HG03280 (cell line): Measurements from ENCODE around the gene LHX8.
"Not testable (repeated sequence)": the region's sequence is repeated elsewhere in the genome, so short reads cannot be mapped to it uniquely, and the experiment has no call there.

ENCODE experiments used
- ATAC-seq: cut with Tn5 transposase; IDR thresholded peaks from one replicate; pipeline ENCODE4 v1.9.1; 2021; ENCODE audit warnings: mild to moderate bottlenecking, moderate library complexity; ENCODE audit not compliant: unreplicated experiment

LHX8 gene

DNA sequence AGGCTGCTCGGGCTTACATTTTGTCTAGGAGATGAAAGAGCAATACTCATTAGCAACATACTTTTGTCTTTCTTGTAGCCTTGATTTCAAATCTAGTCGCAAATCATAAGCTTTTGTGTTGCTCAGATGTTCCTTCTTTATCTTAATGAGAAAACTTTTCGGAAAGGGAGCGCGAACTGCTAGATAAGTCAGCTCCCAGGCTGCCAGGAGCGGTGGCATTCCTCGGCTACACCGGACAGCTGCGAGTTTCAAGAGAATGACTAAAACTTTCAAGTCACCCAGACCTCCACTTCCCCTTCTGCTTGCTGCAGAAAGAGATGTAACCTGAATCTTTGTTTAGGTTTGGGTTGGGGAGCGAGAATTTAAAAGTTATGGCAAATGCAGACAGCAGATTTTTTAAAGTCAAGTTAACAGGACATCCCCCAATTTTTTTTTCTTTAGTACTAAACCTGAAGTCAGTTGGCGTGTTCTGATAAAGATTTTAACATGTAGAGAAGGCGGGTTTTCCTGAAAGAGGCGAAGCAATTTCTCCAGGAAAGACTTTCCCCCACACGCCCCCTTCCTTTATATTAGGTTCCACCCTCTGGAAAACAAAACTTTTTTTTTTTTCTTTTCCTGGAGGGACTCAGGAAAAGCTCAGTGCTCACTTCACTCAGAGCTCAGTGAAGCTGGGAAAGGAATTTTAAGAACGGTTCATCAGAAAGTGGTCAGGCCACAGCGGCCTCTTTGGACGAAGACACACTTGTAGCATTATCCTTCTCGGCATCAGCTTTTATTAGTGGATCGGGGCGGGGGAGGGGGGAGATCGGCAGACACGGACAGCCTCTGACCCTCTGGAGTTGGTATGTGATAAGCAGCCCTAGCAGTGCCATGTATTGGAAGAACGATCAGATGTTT is at the start of gene LHX8:
TSS of gene LHX8 (plus strand) at position 639 of the 897 bp plus-strand sequence. CDS start 2,227 bp downstream, outside the sequence.
- ATAC-seq = no peak

DNA sequence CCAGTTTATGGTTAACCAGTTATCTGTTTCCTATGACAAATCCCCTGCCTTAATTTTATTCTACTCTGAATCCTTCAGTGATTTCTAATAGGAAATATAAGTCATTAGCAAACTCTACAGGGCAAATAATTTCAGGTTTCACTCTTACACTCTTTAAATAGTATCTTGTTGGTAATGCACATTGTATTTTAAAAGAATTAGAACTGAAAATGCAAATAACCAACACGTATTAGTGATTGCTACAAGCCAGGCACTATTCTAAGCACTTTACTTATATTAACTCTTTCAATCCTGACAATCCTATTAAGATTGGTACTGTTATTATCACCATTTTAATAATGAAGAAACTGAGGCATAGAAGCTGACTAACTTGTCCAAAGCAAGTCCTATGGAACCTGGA is 48.3 kb upstream of the LHX8 start:
- no peak for ATAC-seq

DNA sequence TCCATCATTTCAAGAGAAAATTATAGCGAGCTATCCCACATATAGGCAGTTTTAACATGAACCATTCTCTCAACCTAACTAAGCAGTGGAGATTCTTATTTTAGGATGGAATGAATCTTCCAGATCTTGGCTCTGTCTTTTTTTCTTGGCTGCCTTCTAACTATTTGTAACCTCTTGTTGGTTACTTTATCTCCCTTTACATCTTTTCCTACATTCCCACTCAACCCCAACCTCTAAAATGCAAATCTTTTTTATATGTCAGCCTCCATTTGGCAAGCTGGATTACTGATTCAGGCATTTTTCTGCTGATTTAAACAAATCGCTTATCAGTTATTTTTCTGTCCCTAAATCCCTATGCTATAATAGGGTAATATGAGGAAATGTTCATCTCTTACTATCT is 46.9 kb upstream of the LHX8 start:
- ATAC-seq = no peak

DNA sequence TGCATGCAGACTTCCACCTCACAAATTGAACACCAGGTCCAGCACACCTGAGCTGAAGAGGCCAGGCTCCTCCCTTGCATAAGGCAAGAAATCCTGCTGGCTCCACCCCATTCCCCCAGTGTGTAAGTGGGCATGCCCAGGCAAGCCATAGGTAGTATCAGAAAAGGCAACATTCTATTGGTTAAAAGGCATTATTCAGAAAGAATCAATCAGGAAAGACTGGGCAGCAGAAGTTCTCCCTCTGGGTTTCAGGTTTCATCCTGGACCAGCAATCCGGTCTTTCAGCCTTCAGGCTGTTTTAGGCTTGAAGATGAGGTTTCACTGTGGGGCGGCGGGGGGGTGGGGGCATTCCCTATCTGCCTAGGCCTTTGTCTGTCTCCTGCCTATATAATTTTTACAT is 42.0 kb upstream of the LHX8 start:
- ATAC-seq = no peak

DNA sequence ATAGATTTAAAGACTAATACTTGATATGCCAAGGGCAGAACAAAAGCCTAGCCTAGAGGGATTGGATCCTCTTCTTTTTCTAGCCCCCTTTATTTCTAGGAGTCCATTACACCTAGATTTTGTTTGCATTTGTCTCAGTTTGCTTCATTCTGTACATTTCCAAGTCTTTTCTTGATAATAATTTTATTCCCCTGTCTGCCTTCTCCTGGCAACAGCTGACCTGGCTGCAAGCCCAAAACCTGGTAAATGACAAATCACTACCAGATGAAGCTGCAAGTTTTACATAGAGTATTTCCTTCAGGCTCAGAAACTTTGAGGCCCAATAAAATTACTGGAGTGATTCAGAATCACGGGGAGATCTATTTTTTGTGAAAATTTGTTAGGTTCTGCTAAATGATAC is 36.5 kb upstream of the LHX8 start:
- no peak for ATAC-seq

DNA sequence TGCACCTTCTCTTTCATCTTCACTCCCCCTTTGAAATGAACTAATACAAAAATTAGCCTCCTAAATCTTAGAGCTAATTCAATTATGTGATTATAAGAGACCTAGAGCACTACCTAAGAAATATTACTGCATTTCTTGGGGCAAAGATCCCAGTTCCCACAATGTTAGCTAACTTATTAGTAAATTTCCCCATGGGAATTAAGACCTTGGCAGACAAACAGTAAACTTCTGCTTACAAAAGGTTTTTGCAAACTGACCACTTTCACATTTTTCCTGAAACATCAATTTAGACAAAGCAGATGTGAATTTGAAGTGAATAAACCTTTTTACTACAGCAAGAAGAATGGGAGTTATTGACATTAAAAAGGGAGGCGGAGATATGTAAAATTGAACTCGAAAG is 34.6 kb upstream of the LHX8 start:
- no peak for ATAC-seq

DNA sequence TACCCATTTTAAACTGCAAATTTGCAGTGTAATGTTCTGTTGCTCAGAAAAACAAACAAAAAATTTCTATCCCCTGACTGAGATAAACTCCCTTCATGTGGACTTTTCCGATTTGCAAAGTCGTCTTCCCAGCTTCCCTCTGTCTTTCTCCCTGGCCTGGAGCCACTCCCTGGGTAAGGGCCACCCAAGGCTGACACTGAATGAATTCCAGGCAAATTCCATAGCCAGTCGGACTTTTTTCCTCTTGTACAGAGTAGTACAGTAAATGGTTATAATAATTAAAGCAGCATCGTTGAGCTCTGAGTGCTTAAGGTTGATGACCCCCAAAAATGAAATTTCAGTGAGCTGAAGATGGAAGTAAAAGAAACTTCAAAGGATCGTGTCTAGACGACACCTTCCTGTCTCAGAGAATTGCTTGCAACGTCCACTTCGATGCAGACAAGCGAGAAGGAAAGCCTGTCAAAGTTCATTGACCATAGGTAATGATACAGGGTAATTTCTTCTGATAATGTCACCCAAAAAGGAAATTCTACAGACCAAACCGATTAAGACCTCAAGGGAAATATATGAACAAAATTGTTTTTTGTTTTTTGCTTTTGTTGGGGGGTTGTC is 33.6 kb upstream of the LHX8 start:
- ATAC-seq = no peak

DNA sequence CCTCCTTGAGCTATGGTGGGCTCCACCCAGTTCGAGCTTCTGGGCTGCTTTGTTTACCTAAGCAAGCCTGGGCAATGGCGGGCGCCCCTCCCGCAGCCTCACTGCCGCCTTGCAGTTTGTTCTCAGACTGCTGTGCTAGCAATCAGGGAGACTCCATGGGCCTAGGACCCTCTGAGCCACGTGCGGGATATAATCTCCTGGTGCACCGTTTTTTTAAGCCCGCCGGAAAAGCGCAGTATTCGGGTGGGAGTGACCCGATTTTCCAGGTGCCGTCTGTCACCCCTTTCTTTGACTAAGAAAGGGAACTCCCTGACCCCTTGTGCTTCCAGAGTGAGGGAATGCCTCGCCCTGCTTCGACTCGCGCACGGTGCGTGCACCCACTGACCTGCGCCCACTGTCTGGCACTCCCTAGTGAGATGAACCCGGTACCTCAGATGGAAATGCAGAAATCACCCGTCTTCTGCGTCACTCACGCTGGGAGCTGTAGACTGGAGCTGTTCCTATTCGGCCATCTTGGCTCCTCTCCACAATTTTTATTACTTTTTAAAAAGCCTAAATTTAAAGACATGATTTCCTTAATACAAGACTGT is 21.7 kb upstream of the LHX8 start:
- not testable (repeated sequence) for ATAC-seq

DNA sequence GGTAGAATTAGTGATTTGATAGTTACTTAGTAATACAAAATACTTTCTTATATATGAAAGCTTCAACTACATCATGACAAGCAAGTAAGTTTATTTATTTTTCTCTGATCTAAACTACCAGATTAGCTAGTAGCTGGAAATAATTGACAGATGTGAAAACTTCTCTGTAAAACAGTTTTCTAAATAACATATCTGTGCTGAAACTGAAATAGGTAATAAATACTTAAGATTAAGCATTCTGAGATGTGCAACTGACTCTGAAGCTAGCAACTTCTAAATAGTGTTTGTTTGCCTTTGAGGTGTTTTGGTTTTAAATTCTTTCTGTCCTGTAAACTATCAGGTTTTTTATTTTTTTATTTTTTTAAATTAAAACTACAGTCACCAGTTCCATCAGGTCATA is 18.5 kb upstream of the LHX8 start:
- ATAC-seq = no peak

DNA sequence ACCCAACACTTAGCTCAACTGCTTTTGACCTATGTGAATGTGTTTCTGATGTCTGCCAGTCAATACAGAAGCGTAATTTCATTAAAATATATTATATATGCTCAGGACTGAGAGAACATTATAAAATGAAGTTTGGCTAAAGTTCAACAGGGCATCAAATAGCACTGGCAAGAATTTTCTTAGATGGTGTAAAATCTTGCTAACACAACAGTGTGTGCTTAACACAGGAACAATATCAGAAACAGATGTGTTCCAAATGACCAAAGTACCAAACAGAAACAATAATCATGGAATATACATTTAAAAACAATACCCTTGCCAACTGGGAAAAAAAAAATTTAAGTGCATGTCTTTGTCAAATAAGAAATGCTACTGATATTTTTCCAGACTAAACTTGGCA is 10.4 kb upstream of the LHX8 start:
- no peak for ATAC-seq

DNA sequence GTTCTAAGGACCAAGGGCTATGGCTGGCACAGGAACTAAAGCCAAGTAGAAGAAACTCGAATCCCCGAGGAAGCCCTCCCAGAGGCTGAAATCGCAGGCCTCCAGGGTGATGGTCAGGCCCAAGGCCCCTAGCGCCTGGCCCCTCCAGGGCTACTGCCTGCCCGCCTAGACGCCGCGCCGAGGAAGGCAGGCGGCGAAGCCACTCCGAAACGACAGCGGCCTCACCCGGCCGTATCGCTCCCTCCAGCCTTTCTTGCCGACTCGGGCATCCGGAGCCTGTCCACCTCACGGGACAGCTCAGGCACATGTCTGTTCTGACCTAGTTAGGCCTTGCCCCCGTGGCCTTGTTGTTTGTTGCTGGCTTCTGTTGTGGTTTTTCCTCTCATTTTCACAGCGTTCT is 9.7 kb upstream of the LHX8 start:
- no peak for ATAC-seq

DNA sequence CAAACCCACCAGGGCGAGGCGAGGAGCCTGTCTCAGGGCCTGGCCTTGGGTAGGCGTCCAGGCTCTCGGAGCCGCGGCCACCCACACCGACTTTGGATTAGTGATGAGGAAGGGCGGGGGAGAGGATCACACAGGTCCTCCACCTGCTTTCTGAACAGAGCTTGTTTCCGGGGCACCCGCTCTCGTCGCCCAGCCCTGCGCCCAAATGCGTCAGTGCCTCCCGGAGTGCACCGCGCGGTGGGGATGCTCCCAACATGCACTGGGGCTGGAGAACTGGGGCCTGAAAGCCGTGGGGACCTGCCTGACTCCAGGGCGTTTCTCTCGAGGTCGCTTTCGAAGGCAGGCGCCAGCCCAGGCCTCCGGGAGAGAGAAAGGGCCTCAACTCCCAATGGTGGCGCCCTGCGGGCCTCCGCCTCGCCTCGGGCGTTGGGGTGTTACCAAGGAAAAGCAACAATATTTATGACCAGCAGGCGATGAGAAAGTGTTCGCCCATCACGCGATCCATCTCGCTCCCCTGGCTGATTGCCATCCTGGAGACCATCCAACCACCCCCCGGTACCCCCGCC is 8.9 kb upstream of the LHX8 start:
- no peak for ATAC-seq

DNA sequence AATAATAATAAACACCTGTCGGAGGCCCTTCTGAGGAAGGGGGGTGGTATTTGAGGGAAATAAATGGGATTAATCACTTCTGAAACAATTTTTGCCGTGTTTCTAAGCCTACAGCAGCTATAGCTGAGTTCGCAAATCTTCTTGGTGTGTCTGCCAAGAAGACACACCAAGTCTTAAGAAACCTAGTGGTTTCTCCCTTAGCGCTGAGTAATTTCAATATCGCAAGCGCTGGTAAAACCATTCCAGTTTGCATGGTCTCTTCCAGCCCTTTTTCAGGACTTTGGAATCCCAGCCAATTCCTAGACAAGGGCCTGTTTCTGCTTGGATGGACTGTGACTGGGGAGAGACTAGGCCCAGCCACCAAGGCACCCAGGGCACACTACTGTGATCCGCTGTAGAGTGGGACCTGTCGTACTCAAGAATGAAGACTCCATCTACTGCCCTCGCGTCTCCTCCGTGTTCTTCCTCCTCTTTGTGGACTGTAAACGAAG is 7.5 kb upstream of the LHX8 start:
- ATAC-seq = no peak

DNA sequence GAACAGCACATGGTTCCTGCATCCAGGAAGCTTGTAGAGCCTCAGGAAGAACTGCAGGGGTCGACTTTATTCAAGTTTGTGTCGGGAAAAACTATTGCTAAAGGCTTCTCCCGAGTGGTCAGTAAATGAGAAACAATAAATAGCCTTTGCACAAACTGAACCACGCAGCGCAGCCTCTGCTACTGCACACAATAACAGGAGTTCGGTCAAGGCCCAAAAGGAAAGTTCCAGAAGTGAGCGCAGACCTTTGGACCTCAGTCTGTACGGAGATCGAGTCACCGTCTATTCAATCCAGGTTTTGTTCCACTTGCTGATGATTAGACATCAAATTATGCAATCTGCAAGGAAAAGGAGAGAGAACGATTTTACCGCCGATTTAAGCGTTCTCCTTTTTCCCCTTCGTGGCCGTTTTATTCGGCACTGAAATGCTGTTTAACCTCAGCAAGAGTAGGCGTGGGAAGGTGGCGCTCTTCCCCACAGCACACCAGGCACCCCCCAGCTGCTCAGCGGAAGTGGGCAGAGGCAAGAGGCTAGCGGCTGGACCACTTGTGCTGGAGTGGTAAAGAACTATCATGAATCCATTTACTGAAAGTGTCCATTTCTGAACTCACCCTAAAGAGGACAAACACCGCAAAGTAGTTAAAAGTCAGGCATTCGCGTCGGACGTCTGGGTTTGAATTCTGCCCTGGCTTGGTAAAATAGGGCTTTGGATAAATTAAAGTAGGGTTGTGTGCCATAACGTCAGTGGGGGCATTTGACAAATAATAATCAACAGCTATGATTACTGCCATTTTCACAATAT is 6.1 kb upstream of the LHX8 start:
- ATAC-seq = no peak

DNA sequence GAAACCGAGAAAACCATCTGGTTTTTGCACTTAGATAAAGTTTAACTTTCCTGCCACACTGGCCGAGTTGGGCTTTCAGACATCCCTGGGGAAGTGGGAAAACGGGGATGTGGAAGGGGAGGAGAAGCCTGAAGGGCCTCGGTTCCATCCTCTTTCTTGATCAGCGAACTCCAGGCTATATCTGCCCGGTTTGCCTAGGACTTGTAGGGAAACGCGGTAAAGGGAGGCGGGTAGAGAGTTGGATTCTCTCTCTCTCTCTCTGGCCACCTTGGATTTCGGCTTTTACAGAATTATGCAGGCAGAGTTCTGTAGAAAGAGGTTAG is 4.6 kb upstream of the LHX8 start:
- no peak for ATAC-seq

DNA sequence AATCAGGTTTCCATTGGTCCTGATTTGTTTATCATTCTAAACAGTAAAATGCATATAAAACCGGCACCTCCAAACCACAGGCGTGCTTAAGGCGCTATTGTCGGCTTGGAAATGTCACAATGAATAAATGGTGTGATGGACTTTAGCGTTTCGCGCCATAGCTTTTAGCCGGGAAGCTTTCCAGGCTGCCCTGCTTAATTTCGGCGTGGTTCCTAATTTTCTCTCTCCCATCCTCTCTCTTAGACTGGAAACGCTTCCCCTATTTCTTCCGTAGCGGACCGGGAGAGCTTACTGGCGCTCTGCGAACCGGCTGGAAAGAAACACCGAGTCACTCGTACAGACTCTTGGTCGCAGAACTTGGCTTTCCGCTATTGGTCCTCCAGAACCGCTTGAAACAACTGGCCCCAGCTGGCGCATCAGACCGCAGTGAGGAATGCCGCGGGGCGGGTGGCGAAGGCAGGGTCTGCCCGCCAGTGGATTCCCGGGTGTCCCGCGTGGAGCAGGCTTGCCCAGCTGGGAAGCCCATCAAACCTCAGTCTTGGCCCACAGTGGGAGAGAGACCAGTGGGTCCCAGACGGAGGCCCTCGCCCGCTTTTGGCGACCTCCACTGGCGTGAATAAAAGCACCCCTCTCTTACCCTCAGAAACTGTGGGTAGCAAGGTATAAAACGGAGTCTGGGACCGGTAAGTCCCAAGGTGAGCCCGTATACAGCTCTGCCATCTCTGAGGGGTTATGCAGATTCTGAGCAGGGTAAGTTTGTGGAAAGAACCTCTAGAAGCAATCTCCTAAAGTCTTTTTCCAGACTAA is 4.0 kb upstream of the LHX8 start:
- no peak for ATAC-seq

DNA sequence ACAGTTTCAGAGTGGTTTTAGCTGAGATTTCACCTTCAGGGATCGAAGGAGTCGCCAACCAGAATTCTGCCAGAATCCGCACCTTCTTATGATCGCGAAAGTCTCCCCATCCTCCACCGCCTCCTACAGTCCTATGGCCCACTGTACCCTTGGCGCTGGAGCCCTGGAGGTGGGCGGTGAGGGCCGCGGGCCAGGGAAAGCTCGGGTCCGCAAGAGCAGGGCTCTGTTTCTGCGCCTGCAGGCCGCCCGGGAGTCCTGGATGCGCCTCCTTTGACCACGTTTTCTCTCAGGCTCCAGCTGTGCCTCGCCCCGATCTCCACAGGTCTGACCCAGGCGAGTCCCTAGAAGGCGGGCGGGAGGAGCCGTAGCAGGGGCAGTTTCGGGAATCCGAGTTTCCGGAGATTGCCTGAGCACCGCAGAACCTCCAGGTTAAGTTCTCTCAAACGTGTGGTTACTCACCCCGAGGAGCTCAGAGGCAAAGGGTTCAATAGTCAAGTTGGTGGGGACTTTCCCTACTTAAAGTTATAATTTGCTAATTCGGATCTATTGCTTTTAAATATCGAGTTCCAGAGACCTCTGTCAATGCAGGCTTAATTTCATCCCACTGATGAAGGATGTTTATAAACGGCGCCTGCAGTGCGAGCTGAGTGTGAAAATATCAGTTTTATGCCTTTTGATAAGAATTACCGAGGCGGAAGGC is 3.2 kb upstream of the LHX8 start:
- no peak for ATAC-seq

DNA sequence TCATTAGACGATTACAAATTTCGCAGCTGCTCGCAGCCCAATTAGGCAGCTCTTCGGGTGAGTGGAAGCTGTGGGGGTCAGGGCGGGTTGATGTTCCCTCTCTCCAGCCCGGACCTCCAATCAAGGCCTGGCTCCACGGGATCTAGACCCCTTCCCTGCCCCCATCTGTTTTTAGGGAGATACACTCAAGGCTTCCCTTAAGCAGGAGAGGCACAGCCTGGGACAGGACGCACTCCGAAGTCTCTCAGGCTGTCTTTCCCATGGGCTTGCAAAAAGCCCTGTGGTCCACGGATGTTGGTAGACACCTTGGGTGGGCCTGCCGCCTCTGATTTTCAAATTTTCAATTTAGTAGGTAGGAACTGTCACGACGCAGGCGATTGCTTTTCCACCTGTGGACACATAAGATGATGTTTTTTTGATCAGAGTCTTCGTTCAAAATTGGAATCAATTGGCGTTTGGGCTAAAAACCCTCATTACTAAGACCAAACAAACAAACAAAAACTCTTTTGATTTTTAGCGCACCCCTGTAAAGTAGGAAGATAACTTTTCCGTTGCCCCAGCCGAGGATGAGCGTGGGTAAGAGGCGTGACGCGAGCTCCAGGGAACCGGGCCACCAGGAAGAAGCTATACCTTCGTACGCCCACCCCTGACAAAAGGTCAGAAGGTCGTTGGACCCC is 2.5 kb upstream of the LHX8 start:
- no peak for ATAC-seq

DNA sequence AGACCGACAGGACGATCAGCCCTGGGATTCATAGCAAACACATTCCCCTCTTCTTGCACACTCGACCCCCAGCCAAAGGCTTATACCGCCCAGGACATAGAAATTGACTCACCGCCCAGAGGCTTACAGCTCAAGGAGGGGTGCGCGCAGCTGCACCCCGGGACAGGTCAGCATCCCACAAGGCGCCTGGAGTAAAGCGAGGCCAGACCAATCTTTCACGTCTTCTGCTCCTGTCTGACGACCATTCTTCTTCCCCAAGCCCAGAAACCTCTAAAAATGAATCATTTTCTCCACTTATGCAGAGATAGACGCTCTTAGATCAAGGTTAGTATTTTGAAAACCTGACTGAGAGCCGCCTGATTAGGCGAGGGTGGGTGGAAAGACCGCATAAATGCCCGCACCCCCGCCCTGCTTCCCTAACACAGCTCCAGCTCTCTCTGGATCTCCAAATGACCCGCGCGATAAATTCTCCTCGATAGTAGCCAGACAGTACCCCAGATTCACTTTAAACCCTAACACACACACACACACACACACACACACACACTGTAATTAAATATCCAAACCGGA is 1.9 kb upstream of the LHX8 start:
- no peak for ATAC-seq
